Loucy (cell line): Measurements from ENCODE around the gene ENTPD1.

ENCODE experiments used
- CTCF ChIP-seq: fragments of 200-600 bp; sonication (generic); conservative IDR thresholded peaks from 2 replicates; pipeline ENCODE4 v1.5.1; 2014; ENCODE audit warnings: mild to moderate bottlenecking, antibody characterized with exemption, low read length
- EZH2phosphoT487 ChIP-seq: fragments of 200-600 bp; IDR thresholded peaks from 2 replicates; pipeline ENCODE4 v1.6.1; 2018; ENCODE audit warnings: antibody characterized with exemption, mild to moderate bottlenecking, moderate library complexity, borderline replicate concordance

DNA sequence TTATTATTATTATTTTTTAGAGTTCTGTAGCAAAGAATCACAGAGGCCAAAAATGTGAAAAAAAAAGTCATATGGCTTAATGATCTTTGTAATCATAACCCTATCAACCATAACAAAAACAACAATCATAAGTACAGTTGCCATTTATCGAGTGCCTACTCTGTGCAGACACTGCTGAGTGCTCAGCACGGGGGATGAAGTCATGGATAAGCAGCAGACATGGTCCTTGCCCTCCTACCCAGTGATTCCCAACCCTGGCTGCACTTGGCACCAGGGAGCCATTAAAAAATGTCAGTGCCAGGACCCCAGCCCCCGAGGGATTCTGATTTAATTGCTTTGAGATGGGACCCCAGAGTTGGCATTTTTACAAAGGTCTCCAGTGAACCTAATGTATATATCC lies 38.2 kb downstream of the ENTPD1 start:
- TF ChIP-seq CTCF (no peak), EZH2phosphoT487 (no peak)
